ENCODE measurements around the gene ZNF687.
A peak's percentile ranks its signal among the peaks of the same experiment; 100 is the strongest.

ZNF687 gene

GRCh38 chr1:151314137-151314875 is 32.2 kb downstream of the ZNF687 start:
- no peak for DNase-seq

GRCh38 chr1:151315565-151316235 is 33.6 kb downstream of the ZNF687 start:
- DNase-seq, result no peak

GRCh38 chr1:151318975-151319374 is 36.9 kb downstream of the ZNF687 start:
- DNase-seq, result no peak

- no peak for DNase-seq
Measured at GRCh38 chr1:151324390-151324930, 42.4 kb downstream of the ZNF687 start.

GRCh38 chr1:151325231-151325630 is 43.1 kb downstream of the ZNF687 start:
- DNase-seq, result no peak

- no peak for DNase-seq
Measured at GRCh38 chr1:151325646-151326429, 43.7 kb downstream of the ZNF687 start.

- peak; percentile 75 to 76 for DNase-seq
Measured at GRCh38 chr1:151326619-151327222, 44.6 kb downstream of the ZNF687 start.

GRCh38 chr1:151327223-151327902 is 45.3 kb downstream of the ZNF687 start, which contains the start of gene PI4KB:
Gene PI4KB, minus strand, starts transcription at chr1:151327416. Its CDS starts 10,935 bp downstream, at chr1:151316481.
- peak; percentile 93 to 97 for DNase-seq

GRCh38 chr1:151327903-151328674 is 46.0 kb downstream of the ZNF687 start:
- DNase-seq, result no peak

GRCh38 chr1:151334822-151335221 is 52.7 kb downstream of the ZNF687 start:
- DNase-seq, result no peak

- no peak for DNase-seq
Measured at GRCh38 chr1:151336556-151336955, 54.5 kb downstream of the ZNF687 start.

- DNase-seq, result peak; percentile 59 to 79
Measured at GRCh38 chr1:151340870-151341754, 59.0 kb downstream of the ZNF687 start.
